NCI-H187 (cell line): ENCODE measurements around the gene SLC45A1.
A peak's percentile ranks its signal among the peaks of the same experiment; 100 is the strongest.

Source experiments
- DNase-seq, 2 experiments: peaks; one replicate each; lab custom pipeline; 2025; lab: John Stamatoyannopoulos, UW

Gene SLC45A1

DNA sequence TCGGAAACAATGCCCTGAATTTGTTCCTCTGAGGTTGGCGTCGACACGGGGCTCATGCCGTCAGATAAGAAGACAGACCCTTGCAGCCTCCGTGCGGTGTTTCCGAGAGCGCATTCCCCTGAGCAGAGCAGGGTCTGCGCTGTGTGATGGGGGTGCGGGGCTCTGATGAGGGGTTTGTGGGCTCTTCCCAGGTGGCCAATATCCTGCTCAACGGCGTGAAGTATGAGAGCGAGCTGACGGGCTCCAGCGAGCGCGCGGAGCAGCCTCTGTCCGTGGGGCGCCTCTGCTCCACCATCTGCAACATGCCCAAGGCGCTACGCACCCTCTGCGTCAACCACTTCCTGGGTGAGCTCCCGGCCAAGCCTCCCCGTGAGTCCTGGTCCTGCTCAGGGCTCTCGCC, 17.3 kb downstream of the SLC45A1 start:
- no peak for DNase-seq

DNA sequence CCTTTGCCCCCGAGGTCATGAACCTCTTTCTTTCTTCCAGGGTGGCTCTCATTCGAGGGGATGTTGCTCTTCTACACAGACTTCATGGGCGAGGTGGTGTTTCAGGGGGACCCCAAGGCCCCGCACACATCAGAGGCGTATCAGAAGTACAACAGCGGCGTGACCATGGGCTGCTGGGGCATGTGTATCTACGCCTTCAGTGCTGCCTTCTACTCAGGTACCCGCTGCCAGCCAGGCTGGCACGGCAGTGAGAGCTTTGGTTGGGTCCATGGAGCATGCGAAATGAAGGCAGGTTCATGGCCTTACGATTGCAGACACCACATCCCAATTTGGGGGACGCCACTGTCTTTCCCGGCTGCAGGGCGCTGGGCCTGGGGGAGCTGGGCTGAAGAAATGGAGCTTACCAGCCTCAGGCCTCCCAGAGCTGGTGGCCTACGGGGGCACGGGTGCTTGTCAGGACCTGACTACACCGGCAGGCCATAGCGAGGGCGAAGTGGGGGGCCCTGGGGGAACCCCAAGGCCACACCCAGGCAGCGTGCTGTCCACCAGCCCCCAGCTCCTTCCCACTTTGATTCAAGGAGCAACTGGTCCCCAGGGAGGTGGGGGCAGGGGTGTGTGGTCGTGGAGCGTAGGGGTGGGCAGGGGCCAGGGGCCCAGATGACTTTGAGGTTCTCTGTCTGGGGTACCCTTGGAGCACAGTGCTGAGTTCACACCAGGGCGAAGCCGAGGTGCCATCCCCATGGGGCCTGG, 20.0 kb downstream of the SLC45A1 start:
- no peak for DNase-seq

DNA sequence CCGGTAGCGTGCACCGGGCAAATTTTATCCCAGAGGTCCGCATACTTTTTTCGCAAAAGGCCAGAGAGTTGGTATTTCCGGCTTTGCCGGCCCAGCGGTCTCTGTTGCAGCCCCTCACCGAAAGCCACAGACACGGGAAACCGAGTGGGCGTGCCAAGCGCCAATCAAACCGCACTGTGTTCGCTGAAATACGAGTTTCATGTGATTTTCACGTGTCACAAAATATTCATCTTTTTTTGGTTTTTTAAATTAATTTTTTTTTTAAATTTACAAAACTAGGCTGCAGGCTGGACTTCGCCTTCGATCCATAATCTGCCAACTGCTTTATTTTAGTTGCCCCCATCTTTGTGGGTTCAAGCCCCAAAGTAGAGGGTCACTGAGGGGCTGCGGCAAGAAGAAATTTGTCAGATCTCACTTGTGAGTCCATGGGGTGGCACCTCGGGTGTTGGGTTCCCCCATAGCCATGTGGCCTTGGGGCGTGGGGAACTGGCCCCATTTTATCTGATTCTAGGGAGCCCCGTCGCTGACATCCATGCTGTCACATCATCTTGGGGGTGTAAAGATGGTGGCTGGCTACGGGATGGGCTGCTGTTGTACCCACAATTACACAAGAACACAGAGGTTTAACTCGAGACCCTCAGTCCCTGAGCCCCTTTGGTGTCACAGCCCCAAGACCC, 20.8 kb downstream of the SLC45A1 start:
- no peak for DNase-seq

DNA sequence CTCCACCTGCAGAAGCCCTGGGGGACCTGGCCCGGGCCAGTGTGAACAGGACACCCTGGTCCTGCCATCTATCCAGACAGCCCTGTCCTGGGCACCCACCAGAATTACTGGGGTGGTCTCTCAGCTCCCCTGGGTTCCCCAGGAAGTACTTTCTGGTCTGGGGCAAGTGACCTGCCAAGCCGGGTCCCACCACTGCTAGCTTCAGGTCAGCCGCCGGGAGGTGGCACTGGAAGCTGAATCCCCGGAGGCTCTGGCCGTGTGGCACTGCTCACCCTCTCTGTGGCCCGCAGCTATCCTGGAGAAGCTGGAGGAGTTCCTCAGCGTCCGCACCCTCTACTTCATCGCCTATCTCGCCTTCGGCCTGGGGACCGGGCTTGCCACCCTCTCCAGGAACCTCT, 21.3 kb downstream of the SLC45A1 start:
- no peak for DNase-seq

DNA sequence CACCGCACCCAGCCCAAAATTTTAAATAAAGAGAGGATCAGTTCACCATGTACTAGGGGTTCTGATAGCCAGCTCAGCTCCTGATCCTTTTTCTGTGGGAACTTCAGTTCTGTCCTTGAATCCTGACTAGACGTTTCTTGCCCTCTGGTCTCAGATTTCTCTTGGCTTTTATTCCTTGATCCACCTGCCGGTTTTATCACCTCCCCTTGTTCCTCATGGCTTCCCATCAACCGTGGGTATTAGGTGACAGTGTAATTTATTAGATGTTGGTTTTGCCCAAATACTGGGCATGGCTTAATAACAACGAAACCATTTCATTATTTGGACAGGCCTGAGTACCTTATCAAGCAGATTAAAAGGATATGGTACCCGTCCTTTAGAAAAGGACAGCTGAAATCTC, 22.5 kb downstream of the SLC45A1 start:
- DNase-seq, result no peak

DNA sequence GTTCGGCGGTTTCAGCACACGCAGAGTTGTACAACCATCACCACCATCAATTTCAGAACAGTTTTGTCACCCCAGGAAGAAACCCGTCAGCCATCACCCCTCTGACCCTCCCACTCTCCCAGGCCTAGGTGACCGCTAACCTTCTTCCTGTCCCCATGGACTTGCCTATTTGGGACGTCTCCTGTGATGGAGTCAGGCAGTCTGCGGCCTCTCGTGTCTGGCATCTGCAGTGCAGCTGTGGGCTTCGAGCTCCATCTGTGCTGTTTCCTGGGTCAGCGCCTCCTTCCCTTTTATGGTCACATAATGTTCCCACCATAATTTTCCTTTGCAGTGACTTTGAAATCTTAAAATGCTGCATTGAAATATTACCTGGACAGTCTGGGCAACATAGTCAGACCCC, 24.4 kb downstream of the SLC45A1 start:
- no peak for DNase-seq

DNA sequence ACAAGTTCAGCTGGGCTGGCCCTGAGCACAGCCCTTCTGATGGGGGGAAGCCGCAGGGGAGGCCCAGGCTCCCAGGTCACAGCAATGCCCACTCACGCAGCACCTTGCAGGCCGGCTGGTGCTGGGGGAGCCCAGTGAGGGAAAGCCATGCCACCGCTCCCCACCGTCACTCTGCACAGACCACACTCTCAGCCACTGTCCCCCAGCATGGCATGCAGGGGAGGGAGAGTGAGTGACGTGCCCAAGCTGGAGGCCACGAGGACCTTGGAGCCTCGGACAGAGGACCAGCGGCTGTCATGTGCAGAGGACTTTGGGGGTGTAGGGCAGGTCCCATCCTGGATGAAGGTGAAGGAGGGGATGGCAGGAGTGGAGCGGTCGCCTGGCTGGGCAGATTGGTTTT, 25.1 kb downstream of the SLC45A1 start:
- no peak for DNase-seq

DNA sequence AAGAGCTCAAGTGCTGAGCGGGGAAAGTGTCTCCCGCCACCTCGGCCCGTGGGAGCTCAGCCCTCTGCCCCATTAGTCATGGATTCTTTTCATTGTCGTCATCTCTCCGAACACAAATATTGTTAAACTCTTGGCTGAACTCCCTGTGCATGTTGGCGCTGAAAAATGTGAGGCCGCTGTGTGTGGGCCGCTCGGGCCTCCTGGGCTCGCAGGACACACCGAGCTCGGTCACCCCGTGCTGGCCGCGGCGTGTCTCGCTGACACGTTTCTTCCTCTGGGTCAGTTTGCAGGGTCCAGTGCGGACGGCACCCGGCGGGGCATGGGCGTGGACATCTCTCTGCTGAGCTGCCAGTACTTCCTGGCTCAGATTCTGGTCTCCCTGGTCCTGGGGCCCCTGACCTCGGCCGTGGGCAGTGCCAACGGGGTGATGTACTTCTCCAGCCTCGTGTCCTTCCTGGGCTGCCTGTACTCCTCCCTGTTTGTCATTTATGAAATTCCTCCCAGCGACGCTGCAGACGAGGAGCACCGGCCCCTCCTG, 25.6 kb downstream of the SLC45A1 start:
- no peak for DNase-seq

DNA sequence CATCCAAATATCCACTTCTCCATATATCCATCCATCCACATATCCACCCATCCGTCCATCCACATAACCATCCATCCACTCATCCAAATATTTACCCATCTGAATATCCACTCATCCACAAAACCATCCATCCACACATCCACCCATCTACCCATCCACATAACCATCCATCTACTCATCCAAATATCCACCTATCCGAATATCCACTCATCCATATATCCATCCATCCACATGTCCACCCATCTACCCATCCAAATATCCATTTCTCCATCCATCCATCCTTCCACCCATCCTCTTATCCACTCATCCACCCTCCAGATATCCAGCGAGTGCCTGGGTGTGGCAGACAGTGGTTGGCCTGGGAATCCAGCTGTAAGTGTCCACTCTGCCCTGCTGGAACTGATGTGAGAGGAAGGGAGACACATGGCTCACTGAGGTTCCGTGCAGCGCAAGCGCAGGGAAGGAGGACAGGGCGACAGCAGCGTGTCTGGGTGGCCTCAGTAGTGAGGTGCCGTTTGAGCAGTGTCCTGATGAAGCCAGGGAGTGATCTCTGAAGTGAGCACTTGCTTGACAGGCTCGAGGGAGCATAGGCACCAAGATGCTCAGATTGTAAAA, 27.1 kb downstream of the SLC45A1 start:
- DNase-seq, result no peak

DNA sequence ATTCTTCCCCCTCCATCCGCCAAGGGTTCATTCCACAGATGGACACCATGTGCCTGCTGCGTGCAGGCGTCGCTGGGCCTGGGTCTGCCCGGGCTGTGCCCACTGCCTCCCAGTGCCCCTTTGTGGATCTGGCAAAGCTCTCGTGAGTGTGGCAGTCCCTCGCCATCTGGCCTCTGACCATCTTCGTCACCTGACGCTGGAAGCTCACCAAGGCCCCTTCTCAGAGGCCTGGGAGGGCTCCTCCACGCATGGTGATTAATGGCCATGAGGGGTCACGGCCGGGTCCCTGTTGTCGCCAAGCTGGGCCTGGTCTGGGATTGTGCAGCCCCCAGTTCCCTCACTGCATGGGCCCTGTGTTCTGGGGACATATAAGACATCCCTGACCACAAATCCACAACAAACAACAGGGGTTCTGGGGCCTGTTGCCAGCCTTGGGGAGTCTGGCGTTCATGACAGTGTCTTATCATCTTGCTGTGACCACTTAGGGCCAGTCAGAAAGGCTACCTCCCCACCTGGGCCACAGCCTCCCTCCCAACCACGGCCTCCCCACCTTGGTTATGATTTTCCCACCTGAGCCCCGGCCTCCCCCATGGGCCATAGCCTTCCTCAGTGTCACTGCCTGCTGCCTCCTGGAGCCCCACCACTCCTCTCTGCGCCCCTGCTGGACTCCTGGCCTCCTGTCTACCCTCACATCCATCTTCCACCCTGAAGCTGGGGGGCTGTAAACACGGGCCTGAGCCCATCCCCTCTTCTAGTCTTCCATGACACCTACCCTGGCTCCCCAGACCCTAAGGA, 27.9 kb downstream of the SLC45A1 start:
- no peak for DNase-seq

DNA sequence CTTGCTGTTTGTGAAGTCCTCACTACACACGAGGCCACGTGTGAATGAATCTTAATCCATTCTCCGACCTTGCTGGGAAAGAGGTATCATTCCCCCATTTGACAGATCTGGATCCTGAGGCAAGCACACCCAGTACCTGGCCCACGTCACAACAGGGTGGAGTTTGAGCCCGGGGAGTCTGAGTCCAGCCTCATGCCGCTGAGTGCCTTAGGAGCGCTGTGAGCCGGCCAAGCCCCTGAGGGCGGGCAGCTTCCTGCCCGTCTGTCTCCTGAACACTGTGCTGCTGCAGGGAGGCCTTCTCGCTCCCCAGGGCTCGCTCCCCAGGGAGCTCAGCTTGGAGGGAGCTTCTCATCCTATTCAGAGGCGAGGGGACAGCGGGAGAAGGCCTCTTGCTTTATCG, 29.7 kb downstream of the SLC45A1 start:
- DNase-seq, result no peak

DNA sequence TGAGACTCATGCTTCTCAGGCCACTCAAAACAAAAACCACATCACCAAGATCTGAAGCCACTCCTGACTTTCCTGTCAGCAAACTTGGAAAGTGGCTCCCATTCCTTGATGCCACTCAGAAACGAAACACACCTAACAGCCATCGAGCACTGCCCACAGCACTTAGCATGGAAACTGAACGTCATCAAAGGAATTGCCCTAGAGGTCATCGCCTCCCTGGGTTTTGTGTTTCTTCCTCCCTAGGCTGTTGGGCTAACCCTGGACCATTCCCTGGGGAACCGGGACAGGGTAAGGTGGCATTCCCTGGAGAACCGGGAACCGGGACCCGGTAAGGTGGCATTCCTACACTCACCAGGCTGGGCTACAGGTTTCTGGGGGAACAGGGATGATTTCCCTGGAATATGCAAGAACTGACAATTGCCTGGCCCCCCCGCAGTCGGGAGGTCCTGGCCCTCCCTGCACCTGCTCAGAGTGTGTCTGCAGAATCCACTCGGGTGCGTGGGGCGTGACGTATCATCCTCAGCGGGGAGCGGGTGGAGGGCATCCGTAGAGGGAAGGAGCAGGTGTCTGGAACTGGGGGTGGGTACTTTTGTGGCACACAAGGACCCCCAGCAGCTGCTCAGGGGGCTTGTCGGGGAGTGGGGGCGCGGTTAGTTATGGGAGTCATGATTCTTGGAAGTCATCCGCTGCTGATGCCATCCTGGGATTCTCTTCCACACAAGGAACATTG, 30.3 kb downstream of the SLC45A1 start:
- no peak for DNase-seq

DNA sequence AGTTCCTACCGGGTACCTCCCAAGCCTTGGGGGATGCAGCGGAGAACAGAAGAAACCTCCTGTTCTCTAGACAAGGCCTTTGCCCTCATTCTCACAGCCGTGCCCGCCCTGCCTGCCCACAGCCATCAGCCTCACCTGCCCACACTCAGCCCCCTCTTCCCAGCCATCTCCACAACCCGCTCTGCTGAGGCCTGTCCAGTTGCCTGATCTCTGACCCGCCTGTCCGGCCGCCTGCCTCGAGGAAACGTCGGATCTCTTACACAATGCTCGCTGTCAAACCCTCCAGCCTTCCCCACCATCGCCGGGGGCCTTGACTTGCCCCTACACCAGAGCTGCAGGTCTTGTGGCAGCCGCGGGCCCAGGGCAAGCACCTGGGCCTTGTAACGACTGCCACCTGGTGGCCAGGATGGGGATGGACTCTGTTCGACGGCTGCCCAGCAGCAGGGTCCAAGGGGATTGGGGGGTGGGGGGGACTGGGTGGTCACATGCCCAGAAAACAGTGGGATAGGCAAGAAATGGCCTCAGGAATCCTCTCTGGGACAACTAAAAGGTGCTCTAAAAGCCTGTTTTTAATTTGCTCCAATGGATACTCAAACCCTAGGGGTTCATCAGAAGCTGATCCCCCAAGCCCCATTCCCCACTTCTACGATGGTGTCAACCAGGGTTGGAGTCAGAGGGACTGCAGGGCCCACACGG, 31.0 kb downstream of the SLC45A1 start:
- peak in 1 of 2 experiments; percentile 16 for DNase-seq

DNA sequence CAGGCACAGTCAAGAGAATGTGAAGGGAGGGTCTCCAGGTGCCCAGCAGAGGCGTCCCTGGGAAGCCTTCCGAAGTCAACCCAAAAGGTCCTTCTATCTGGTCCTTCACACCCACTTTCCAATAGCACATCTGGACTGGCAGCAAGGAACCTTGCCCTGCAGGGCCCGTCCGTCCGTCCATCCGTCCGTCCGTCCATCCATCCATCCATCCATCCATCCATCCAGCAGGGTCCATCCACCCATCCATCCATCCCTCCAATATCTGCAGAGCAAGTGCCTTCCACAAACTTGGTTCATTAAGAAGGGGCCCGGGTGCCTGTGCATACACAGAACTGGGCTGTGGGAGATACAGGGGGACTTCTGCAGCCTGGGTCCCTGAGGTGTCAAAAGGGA, 31.6 kb downstream of the SLC45A1 start:
- DNase-seq, result no peak

DNA sequence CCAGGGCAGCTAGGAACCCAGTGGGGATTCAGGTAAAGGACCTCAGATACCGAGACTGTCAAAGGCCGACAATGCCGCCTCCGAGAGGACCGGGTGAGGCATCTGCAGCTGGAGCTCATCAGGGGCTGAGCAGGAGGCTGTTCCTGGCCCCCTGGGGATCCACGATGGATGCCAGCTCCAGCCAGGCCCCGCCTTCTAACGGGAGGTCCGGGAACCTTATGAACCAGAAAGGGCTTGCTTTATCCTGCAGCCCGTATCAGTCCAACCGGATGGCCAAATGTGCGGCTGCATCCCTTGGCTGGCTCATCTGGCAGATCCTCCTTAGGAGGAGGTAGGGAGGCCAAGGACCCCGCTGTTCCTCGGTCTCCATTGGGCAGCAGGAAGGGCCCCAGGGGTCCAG, 32.0 kb downstream of the SLC45A1 start:
- DNase-seq, result no peak

DNA sequence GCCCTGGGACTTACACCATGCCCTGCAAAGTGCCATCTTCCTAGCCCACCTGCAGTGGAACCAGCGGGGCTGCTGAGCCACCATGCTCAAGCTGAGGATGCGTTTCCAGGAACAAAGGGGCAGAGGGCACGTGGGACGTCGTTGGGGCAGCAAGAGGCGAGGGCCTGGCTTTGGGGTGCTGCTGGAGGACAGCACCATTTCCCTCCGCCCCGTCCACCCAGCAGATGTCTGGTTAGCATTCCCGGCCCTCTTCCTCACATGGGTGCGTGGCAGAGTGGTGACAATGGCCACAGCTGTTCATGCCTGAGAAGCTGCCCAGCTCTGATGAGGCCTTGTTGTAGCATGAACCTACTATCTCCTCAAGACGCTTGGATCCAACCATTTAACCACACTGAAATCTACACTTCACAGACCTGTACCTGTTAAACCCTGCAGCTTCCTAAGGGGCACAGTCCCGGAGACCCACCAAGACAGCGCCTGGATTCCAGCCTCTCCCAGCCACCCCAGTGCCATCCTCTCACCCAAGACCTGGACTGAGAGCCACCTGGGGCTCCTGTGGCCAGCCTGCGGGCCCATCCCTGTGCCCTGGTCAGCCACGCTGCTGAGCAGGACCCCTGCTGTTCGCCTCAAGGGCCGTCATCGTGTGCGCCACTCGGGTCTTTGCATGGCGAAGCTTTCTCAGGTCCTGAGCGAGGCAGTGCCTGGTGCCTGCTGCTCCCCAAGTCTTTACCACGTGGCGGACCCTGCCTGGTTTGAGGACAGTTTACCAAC, 33.2 kb downstream of the SLC45A1 start:
- no peak for DNase-seq

DNA sequence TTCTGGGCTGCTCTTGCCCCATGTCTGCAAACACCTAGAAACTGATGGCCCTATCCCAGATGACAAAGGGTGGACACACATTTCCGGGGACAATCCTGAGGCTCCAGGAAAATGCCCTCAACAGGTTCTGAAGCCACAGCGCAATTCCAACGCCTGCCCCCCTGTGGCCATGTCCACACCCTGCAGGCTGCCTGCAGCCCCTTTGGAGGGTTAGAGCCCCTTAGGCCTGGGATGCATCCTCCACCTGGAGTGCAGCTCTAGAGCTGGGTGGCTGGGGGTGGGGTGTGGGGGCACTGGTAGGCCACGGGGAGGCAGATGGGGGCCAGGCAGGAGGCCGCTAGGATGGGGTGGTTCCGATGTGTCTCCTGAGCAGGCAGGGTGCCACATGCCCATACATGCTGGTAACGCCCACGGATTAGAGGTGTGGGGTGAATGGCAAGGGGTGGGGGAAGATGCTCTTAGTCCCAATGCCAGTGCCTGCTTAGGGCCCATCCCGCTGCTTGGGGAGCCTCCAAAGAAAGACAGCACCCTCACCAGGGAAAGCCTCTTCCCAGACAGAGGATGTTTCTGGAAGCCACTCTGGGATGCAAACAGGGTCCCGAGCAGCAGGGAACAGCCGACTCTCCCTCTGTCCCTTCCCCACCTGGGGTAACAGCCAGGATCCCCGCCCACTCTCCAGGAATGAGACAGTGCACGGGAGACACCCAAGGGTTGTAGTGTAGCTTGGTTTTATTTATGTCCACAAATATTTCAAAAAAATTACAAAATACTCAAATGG, 34.0 kb downstream of the SLC45A1 start:
- DNase-seq, result no peak

DNA sequence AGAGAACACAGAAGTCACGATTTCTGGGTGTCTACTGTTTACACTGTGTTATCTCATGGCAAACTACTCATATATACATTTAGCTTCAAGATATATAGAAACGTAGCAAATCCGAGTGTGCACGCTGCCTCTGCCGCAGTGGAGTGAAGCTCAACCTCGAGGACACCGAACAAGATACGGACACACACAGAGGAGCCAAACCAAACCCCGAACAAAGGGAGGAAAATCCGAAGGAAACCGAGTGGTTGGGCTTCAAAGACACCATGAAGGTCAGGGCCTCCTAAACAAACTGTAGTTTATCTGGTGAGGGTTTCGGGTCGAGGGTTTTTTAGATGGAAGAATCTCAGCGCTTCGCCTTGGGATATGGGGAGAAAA, 34.5 kb downstream of the SLC45A1 start:
- DNase-seq, result no peak
